Measurements from ENCODE around the gene SNED1. TPM values are rescaled to one million over a fixed set of nuclear protein-coding genes. Genes with fewer than 3 reads are reported as not detected.

Gene SNED1
- total RNA-seq, 1 donor from 2014 or later = 0.11 TPM

DNA sequence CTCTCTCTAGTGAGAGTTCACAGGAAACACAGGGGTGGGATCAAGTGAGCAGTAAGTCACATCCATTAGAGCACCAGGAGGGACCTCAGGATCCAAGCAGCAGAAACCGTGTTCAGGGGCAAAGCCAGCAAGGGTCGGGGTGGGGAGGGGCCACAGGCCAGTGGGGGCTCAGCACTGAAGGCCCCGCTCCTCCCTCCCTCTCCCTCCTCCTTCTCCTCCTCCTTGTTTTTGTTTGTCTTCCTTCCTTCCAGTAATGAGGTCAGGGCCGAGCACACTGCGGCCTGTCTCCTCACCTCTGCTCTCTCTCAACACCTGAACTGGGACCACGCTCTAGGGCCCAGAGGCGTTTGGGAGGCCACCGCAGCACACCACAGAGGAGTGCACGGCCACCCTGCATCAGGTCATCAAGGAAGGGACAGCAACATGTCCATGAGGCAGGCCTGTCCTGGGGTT lies 82.8 kb downstream of the SNED1 start:
- H3K27me3 Mint-ChIP-seq (ENCODE audit: insufficient read depth, low read depth) = no peaks in the 10 kb centered on the region

DNA sequence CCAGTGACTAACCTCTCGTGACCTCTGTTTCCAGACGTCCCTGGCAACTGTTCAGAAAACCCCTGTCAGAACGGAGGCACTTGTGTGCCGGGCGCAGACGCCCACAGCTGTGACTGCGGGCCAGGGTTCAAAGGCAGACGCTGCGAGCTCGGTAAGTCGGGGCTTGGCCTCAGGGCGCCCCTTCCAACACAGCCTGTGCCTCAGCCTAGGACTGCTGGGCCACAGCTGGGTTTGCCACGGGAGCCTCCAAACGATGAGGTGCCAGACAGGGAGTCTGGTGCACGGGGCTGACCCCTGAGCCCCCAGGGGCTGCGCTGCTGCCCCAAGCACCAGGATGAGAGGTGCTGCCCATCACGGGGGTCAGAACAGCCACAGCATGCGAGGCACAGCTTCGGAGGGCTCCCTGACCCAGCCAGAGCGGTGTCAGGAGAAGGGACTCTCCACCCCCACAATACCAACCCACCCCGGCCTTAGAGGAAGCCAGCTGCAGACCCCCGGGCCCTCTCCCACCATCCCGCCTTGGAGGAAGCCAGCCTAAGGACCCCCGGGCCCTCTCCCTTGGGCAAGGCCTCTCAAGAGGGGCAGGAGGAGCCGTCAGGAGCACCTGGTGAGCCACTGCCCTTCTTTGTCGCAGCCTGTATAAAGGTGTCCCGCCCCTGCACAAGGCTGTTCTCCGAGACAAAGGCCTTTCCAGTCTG lies 83.4 kb downstream of the SNED1 start:
- H3K27me3 ChIP-seq = no peaks in the 10 kb centered on the region
- Mint-ChIP-seq H3K27me3 (ENCODE audit: insufficient read depth, low read depth) (no peaks in the 10 kb centered on the region), H3K4me3 (no peak overlapping the region)

More for the DNA sequence above, 82.8 kb downstream of the SNED1 start:
- H3K27me3 ChIP-seq = no peaks in the 10 kb centered on the region
- no peak overlapping the region for H2AFZ ChIP-seq (replicated peaks)
- no peak overlapping the region for H3K27ac ChIP-seq
- Mint-ChIP-seq H3K9me3 (peaks cover 8% of the 10 kb centered on the region), H3K27ac (no peak overlapping the region), H3K4me1 (no peaks in the 10 kb centered on the region), H3K4me3 (no peak overlapping the region), H3K36me3 (peaks cover 11% of the 10 kb centered on the region)
- no peaks in the 10 kb centered on the region for H3F3A ChIP-seq (ENCODE audit: low read depth)
- H3K9me3 ChIP-seq (ENCODE audit: low read depth) = no peaks in the 10 kb centered on the region
- H4K20me1 ChIP-seq (ENCODE audit: low read depth) = no peaks in the 10 kb centered on the region
- TF ChIP-seq, protein P1, sequence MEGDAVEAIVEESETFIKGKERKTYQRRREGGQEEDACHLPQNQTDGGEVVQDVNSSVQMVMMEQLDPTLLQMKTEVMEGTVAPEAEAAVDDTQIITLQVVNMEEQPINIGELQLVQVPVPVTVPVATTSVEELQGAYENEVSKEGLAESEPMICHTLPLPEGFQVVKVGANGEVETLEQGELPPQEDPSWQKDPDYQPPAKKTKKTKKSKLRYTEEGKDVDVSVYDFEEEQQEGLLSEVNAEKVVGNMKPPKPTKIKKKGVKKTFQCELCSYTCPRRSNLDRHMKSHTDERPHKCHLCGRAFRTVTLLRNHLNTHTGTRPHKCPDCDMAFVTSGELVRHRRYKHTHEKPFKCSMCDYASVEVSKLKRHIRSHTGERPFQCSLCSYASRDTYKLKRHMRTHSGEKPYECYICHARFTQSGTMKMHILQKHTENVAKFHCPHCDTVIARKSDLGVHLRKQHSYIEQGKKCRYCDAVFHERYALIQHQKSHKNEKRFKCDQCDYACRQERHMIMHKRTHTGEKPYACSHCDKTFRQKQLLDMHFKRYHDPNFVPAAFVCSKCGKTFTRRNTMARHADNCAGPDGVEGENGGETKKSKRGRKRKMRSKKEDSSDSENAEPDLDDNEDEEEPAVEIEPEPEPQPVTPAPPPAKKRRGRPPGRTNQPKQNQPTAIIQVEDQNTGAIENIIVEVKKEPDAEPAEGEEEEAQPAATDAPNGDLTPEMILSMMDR (IDR thresholded peaks at IDR 0.05) = no peak
- no peak for TF ChIP-seq EZH2 (IDR thresholded peaks at IDR 0.05)
- no peak for TF ChIP-seq EZH2phosphoT487 (IDR thresholded peaks at IDR 0.05)
- H3K79me2 ChIP-seq (ENCODE audit: low read depth) = no peaks in the 10 kb centered on the region
- H3K9ac ChIP-seq = no peak overlapping the region
- H3K4me2 ChIP-seq = no peak overlapping the region
- peaks cover 4% of the 10 kb centered on the region for H3K4me1 ChIP-seq
- DNase-seq (ENCODE audit: low spot score) = no peak
- no peaks in the 10 kb centered on the region for H3K36me3 ChIP-seq
- no peak overlapping the region for H3K4me3 ChIP-seq

DNA sequence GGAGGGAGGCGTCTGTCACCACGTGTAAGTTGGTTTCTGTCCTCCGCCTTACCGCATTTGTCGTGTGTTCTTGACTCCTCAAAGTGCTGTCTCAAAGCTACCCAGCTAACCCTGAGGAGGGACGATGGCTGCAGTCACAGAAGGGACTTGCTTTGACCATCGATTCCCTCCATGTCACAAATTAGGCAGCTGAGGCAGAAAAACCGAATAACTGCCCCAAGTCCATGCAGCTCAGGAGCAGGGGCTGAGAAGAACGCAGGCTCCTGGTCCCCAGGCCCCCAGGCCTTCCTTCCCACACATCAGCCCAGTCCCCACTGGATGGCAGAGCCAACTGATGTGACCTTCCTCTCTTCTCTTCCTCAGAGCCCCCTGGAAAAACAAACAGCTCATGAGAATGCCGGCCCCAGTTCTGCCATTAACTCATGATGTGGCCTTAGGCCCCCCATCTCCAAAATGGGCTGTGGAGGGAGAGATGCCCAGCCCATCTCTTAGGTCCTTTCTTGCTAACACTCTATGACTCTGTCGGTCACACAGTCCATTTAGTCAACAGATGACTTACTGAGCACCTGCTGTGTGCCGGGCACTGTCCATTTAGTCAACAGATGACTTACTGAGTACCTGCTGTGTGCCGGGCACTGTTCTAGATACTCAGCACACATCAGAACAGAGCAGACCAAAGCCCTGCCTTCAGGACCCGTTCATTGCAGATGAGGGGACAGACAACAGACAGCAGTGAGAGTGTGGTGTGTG lies 84.1 kb downstream of the SNED1 start:
- Histone ChIP-seq H3K9ac (no peak overlapping the region), H3K9me3 (ENCODE audit: low read depth) (no peaks in the 10 kb centered on the region), H3K4me2 (no peak overlapping the region), H3K36me3 (no peaks in the 10 kb centered on the region), H3K27ac (no peak overlapping the region), H3K27me3 (no peaks in the 10 kb centered on the region), H2AFZ (replicated peaks) (no peak overlapping the region), H3F3A (ENCODE audit: low read depth) (no peaks in the 10 kb centered on the region), H4K20me1 (ENCODE audit: low read depth) (no peaks in the 10 kb centered on the region), H3K4me3 (no peak overlapping the region), H3K4me1 (peaks cover 4% of the 10 kb centered on the region), H3K79me2 (ENCODE audit: low read depth) (no peaks in the 10 kb centered on the region)
- Mint-ChIP-seq H3K27ac (no peak overlapping the region), H3K4me3 (no peak overlapping the region), H3K27me3 (ENCODE audit: insufficient read depth, low read depth) (no peaks in the 10 kb centered on the region), H3K4me1 (no peaks in the 10 kb centered on the region), H3K9me3 (peaks cover 10% of the 10 kb centered on the region), H3K36me3 (peaks cover 18% of the 10 kb centered on the region)
- DNase-seq (ENCODE audit: low spot score) = no peak
- TF ChIP-seq EZH2phosphoT487 (IDR thresholded peaks at IDR 0.05) (no peak), EZH2 (IDR thresholded peaks at IDR 0.05) (no peak)
- TF ChIP-seq, protein P1 (IDR thresholded peaks at IDR 0.05) = no peak

More for the DNA sequence above, 83.4 kb downstream of the SNED1 start:
- TF ChIP-seq EZH2phosphoT487 (IDR thresholded peaks at IDR 0.05) (no peak), EZH2 (IDR thresholded peaks at IDR 0.05) (no peak)
- TF ChIP-seq, protein P1 (IDR thresholded peaks at IDR 0.05) = no peak
- H3K36me3 ChIP-seq = no peaks in the 10 kb centered on the region
- no peak overlapping the region for H3K27ac ChIP-seq
- peaks cover 17% of the 10 kb centered on the region for H3K36me3 Mint-ChIP-seq
- H3K4me1 Mint-ChIP-seq = no peaks in the 10 kb centered on the region
- no peaks in the 10 kb centered on the region for H4K20me1 ChIP-seq (ENCODE audit: low read depth)
- H3K79me2 ChIP-seq (ENCODE audit: low read depth) = no peaks in the 10 kb centered on the region
- no peak overlapping the region for H2AFZ ChIP-seq (replicated peaks)
- H3K27ac Mint-ChIP-seq = no peak overlapping the region
- peaks cover 4% of the 10 kb centered on the region for H3K4me1 ChIP-seq
- H3K9me3 Mint-ChIP-seq = peaks cover 10% of the 10 kb centered on the region
- no peak overlapping the region for H3K9ac ChIP-seq
- H3K9me3 ChIP-seq (ENCODE audit: low read depth) = no peaks in the 10 kb centered on the region
- H3F3A ChIP-seq (ENCODE audit: low read depth) = no peaks in the 10 kb centered on the region
- H3K4me3 ChIP-seq = no peak overlapping the region
- H3K4me2 ChIP-seq = no peak overlapping the region
- DNase-seq (ENCODE audit: low spot score) = no peak
